ENCODE measurements around the gene RAPGEF2. TPM values are rescaled to one million over a fixed set of nuclear protein-coding genes. Genes with fewer than 3 reads are reported as not detected.

RAPGEF2 gene
- total RNA-seq, 1 experiment from 2014 or later, result 17.6 TPM

- CTCF ChIA-PET, result no interaction called here
- intact Hi-C loops (cut with micrococcal nuclease; ENCODE audit: unreplicated experiment), result no loop called here
These were observed 94.5 kb downstream of the RAPGEF2 start for GRCh38 chr4:159197260-159197884.

DNA sequence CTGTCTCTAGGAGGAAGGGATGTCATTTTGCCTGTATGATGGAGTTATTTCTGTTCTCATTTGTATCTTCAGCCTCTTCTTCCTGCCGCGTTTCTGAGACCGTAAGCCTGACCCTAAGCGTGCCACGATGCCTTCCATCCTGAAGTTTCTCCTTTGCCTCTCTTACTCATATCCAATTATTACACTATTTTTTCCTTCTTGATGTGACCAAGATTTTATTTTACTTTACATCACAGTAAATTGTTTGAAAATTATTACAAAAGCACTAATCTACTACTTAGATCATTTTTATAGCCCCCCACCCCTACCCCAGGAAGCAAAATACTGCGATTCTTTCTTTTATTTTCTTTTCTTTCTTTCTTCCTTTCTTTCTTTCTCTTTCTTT lies 95.0 kb downstream of the RAPGEF2 start:
- ATAC-seq (no peak), DNase-seq (ENCODE audit: low read depth, low spot score) (no peak)
- H3K36me3 ChIP-seq (ENCODE audit: control insufficient read depth, insufficient read depth, low read length), result no peaks in the 10 kb centered on the region
- CTCF ChIA-PET, result no interaction called here
- TF ChIP-seq POLR2AphosphoS5 (IDR thresholded peaks at IDR 0.05; ENCODE audit: low read depth, low read length) (no peak), SIN3A (IDR thresholded peaks at IDR 0.05; ENCODE audit: borderline replicate concordance, insufficient read depth, low read depth, low read length) (no peak), TCF7L2 (IDR thresholded peaks at IDR 0.05; ENCODE audit: low read depth, low read length) (no peak)
- TF ChIP-seq, protein P1, sequence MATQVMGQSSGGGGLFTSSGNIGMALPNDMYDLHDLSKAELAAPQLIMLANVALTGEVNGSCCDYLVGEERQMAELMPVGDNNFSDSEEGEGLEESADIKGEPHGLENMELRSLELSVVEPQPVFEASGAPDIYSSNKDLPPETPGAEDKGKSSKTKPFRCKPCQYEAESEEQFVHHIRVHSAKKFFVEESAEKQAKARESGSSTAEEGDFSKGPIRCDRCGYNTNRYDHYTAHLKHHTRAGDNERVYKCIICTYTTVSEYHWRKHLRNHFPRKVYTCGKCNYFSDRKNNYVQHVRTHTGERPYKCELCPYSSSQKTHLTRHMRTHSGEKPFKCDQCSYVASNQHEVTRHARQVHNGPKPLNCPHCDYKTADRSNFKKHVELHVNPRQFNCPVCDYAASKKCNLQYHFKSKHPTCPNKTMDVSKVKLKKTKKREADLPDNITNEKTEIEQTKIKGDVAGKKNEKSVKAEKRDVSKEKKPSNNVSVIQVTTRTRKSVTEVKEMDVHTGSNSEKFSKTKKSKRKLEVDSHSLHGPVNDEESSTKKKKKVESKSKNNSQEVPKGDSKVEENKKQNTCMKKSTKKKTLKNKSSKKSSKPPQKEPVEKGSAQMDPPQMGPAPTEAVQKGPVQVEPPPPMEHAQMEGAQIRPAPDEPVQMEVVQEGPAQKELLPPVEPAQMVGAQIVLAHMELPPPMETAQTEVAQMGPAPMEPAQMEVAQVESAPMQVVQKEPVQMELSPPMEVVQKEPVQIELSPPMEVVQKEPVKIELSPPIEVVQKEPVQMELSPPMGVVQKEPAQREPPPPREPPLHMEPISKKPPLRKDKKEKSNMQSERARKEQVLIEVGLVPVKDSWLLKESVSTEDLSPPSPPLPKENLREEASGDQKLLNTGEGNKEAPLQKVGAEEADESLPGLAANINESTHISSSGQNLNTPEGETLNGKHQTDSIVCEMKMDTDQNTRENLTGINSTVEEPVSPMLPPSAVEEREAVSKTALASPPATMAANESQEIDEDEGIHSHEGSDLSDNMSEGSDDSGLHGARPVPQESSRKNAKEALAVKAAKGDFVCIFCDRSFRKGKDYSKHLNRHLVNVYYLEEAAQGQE (IDR thresholded peaks at IDR 0.05; ENCODE audit: insufficient read depth in 1 of 2, low read depth in 2 of 2, low read length in 1 of 2), result no peak
- TF ChIP-seq, protein P2, sequence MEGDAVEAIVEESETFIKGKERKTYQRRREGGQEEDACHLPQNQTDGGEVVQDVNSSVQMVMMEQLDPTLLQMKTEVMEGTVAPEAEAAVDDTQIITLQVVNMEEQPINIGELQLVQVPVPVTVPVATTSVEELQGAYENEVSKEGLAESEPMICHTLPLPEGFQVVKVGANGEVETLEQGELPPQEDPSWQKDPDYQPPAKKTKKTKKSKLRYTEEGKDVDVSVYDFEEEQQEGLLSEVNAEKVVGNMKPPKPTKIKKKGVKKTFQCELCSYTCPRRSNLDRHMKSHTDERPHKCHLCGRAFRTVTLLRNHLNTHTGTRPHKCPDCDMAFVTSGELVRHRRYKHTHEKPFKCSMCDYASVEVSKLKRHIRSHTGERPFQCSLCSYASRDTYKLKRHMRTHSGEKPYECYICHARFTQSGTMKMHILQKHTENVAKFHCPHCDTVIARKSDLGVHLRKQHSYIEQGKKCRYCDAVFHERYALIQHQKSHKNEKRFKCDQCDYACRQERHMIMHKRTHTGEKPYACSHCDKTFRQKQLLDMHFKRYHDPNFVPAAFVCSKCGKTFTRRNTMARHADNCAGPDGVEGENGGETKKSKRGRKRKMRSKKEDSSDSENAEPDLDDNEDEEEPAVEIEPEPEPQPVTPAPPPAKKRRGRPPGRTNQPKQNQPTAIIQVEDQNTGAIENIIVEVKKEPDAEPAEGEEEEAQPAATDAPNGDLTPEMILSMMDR (IDR thresholded peaks at IDR 0.05), result no peak
- in situ Hi-C loops (cut with HindIII; ENCODE audit: low pct_unique_long_range_greater_than_20kb, low sequenced_read_pairs), result no loop called here
- POLR2A ChIA-PET, result interaction anchor here (0.6 kb wide), 1 partner anchor 16 kb away, joined by 10 read pairs; no protein-coding TSS in a partner anchor
- intact Hi-C loops (cut with micrococcal nuclease; ENCODE audit: unreplicated experiment), result no loop called here
- no peaks in the 10 kb centered on the region for H3K9me3 ChIP-seq (ENCODE audit: control insufficient read depth, insufficient read depth, low read depth, low read length)
- H3K4me3 ChIP-seq (ENCODE audit: low read depth in 2 of 2, low read length in 2 of 2), result no peak overlapping the region
- no peaks in the 10 kb centered on the region for H3K27me3 ChIP-seq (ENCODE audit: control insufficient read depth, insufficient read depth, low read length)
- no TSS peak for BruUV-seq (replicated peaks)
- no peaks in the 10 kb centered on the region for H3K4me1 ChIP-seq (ENCODE audit: control insufficient read depth, insufficient read depth, low read length)
- H3K27ac ChIP-seq (ENCODE audit: low read length), result no peak overlapping the region

More at GRCh38 chr4:159197260-159197884, 94.5 kb downstream of the RAPGEF2 start:
- Histone ChIP-seq H3K9me3 (ENCODE audit: control insufficient read depth, insufficient read depth, low read depth, low read length) (no peaks in the 10 kb centered on the region), H3K36me3 (ENCODE audit: control insufficient read depth, insufficient read depth, low read length) (no peaks in the 10 kb centered on the region), H3K4me1 (ENCODE audit: control insufficient read depth, insufficient read depth, low read length) (no peaks in the 10 kb centered on the region), H3K27me3 (ENCODE audit: control insufficient read depth, insufficient read depth, low read length) (no peaks in the 10 kb centered on the region), H3K4me3 (ENCODE audit: low read depth in 2 of 2, low read length in 2 of 2) (no peak overlapping the region), H3K27ac (ENCODE audit: low read length) (no peak overlapping the region)
- no TSS peak for BruUV-seq (replicated peaks)
- POLR2A ChIA-PET, result no interaction called here
- ATAC-seq (no peak), DNase-seq (ENCODE audit: low read depth, low spot score) (no peak)
- in situ Hi-C loops (cut with HindIII; ENCODE audit: low pct_unique_long_range_greater_than_20kb, low sequenced_read_pairs), result no loop called here
- TF ChIP-seq, protein P1 (IDR thresholded peaks at IDR 0.05; ENCODE audit: insufficient read depth in 1 of 2, low read depth in 2 of 2, low read length in 1 of 2), result no peak
- TF ChIP-seq TCF7L2 (IDR thresholded peaks at IDR 0.05; ENCODE audit: low read depth, low read length) (no peak), POLR2AphosphoS5 (IDR thresholded peaks at IDR 0.05; ENCODE audit: low read depth, low read length) (no peak), SIN3A (IDR thresholded peaks at IDR 0.05; ENCODE audit: borderline replicate concordance, insufficient read depth, low read depth, low read length) (no peak)
- TF ChIP-seq, protein P2 (IDR thresholded peaks at IDR 0.05), result no peak

Data from Panc1 (cell line).